GM19324 (cell line): ENCODE measurements around the gene PADI2.

Experiments used
- ATAC-seq: cut with Tn5 transposase; IDR thresholded peaks from one replicate; pipeline ENCODE4 v1.9.1; 2021; ENCODE audit warnings: mild to moderate bottlenecking, moderate library complexity; ENCODE audit not compliant: unreplicated experiment, low FRiP score

The PADI2 gene

DNA sequence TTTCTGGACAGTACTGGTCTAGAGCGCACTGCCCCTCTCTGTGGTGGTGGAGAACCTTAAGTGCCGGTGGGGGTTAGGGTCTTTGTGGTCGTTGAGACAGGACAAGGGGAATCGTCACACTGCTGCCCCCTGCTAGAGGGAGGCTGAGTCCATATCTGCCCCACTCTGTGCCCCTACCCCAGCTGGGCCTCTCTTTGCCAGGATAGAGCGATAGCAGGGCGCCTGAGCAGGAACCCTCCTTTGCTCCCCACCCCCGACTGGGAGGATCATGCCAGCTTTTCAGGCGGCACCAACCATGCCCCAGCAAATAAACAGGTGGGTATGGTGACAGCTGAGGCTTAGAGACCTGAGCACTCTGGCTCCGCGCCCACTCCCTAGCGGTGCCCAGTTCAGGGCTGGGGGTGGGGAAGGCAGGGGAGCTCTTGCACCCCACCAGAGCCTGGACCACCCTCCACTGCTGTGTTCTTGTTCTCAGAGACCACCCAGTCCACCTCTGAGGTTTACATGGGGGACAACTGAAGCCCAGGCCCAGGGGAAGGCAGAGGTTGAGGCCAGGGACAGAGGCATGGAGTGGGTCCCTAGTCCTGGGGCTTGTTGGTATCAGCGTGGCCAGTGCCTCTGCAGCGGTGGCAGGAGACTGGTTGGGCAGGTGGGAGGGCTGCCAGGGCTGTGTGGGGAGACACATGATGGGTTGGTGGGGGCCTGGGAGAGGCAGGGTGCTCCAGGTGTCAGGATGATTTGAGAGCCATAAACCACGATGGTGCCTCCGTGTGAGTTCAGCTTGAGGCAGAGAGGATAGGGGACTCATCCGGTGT, 1.6 kb downstream of the PADI2 start:
- ATAC-seq: no peak

DNA sequence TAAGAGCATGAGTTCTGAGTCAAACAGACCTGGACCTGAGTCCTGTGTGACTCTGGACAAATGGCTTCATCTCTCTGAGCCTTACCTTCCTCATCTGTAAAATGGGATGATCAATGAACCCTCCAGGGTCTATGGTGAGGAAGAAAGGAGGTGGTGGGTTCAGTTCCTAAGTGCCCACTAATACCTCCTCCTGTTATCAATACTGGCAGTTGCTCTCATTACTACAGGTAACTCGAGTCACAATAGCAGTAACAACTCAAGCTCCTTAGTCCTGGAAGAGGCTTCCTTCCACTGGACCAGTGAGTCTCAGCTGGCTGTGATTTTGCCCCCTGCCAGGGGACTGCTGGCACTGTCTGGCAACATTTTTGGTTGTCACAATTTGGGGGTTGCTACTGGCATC, 2.6 kb downstream of the PADI2 start:
- no peak for ATAC-seq

DNA sequence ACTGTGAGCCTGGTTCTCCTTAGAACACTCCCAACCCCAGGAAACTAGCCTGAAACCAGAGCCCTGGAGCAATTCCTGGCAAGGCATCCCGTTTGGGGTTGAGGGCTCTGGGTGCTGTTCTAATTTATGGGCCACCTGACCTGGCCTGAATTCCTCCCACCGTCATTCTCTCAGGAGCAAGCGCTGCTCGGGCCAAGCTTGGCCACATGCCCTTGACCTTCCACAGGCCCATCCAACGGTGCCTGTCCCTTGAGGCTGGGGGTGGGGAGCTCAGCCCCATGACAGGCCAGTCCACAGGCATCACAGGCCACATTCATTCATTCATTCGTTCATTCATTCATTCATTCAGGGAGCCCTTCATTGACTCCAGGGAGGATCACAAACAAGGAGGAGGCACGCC, 5.3 kb downstream of the PADI2 start:
- ATAC-seq: no peak

- ATAC-seq: no peak
These were observed 6.6 kb downstream of the PADI2 start for GRCh38 chr1:17112496-17113236.

DNA sequence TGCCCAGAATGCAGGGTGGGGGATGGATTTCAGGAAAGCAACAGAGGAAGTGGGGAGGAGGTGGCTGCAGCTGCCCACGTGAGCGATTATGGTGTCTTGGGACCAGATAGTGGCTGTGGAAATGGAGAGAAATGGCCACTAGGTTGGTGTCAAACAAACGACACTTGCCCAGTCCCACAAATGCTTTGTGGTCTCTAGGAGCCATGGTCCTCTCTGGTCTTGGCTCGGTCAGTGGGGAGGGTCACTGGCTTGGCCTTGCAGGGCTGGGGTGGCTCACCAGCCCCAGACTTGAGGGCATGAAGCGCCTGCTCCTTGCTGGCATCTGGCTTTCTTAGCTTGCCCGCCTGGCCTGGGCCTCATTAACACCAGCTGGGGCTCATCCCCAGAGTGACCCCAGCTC, 7.2 kb downstream of the PADI2 start:
- no peak for ATAC-seq

DNA sequence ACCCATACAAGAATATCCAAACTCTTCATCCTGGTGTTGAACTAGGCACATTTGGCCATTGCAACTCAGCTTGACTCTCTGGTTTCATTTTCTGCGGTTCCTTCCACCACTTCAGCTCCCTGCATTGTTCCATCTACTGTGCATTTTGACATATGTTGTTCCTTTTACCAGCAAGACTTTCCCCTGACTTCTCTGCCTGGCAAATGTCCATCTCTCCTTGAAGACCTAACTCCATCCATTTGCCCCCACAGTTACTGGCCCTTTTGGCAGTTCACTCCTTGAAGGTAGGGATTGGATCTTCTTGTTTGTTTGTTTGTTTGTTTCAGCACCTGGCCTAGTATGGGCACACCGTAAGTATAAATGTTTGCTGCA, 8.7 kb downstream of the PADI2 start:
- no peak for ATAC-seq

- ATAC-seq: no peak
These were observed 9.2 kb downstream of the PADI2 start for GRCh38 chr1:17109892-17110554.

DNA sequence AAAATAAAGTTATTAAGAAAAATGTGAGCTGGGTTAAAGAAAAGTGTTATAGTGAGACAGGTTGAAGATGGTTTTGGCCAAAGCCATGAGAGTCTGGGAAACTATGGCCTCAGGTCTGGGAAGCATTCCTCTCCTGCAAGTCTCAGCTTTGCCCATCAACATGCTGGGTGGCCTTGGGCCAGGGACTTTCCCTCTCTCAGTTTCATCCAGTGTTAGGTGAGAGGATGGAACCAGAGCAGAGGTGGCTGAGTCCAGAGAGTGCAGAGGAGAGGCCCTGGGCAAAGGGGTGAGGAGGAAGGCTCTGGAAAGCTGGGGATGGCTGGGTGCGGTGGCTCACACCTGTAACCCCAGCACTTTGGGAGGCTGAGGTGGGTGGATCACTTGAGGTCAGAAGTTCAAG, 10.5 kb downstream of the PADI2 start:
- ATAC-seq: no peak

GRCh38 chr1:17108360-17108759, 10.9 kb downstream of the PADI2 start:
- ATAC-seq: no peak

- ATAC-seq: no peak
These were observed 14.5 kb downstream of the PADI2 start for GRCh38 chr1:17104782-17105181.

GRCh38 chr1:17102232-17102631, 17.0 kb downstream of the PADI2 start:
- ATAC-seq: no peak

- ATAC-seq: no peak
These were observed 18.0 kb downstream of the PADI2 start for GRCh38 chr1:17101261-17101660.

GRCh38 chr1:17099616-17100340, 19.5 kb downstream of the PADI2 start:
- ATAC-seq: no peak

DNA sequence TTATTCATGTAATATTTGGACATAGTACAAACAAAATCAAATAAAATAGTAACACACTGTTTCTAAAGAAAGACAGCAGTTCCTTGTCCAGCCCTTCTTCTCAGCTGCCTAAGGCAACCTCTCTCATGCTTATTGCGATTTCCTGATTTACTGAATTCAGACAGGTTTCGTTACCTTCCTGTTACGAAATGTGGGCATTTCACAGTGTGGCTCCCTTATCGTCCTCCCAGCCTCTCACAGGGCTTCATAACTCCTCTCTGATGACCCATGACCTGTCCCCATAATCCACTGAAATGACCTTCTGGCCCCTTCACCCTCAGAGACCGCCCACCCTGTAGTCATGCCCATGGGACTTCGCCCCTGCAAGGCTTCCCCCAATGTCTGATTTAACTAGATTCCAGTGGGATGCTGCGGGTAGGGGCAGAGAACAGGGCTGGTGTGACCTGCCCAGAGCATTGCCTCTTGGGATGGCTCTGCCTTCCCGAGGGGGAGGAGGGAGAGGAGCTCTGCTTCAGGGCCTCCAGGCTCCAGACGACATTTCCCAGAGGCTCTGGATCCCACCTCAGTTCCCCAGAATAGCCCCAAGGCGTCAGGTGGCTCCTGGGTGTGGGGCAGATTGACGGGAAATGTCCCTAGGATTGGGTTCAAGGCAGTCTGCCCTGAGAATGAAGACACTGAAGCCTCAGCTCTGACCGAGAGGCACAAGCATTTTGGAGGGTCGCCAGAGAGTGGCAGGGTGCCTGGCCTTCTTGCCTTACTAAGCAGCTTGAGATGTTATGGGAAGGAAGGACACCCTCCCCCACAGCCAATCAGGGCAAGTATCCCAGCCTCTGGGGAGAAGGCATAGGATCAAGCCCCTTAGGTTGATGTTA, 20.6 kb downstream of the PADI2 start:
- no peak for ATAC-seq

GRCh38 chr1:17097787-17098186, 21.5 kb downstream of the PADI2 start:
- ATAC-seq: no peak

- no peak for ATAC-seq
These were observed 22.1 kb downstream of the PADI2 start for GRCh38 chr1:17097147-17097546.

DNA sequence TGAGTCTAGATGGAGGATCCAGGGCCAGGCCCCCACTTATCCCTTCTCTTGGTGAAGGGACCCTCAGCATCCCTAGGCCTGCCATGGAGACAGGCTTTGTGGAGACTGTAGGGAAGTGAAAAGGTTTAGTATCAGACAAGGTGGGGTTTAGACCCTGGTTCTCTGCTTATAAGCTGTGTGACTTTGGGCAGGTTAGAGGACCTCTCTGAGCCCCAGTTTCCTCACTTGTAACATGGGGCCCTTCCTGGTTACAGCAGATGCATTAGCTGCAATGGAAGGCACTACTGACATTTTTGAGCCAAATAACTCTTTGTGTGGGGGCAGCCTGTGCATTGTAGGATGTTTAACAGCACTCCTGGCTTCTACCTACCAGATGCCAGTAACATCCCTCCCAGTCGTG, 22.7 kb downstream of the PADI2 start:
- no peak for ATAC-seq

- ATAC-seq: no peak
These were observed 24.1 kb downstream of the PADI2 start for GRCh38 chr1:17095141-17095540.

DNA sequence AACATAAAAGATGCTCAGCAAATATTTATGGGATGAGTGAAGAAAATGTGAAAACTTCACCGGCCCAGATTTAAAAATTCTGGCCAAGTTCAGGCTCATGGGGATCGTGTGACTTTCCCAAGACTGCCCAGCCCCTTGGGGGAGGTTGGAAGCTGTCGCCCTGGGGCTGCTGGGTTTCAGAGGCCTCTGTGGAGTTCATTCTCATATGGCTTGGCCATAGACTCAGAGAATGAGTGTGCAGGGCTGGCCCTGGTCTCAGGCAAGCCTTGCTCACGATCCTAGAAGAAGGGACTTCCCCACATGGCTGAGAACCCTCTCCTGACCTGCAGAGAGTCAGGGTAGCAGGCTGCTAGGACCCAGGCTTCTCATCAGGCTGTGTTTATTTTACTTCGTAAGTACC, 24.6 kb downstream of the PADI2 start:
- ATAC-seq: no peak

GRCh38 chr1:17093822-17094393, 25.3 kb downstream of the PADI2 start:
- ATAC-seq: no peak
